ENCODE data around the gene SCYGR8. TPM values are rescaled to one million over a fixed set of nuclear protein-coding genes. Genes with fewer than 3 reads are reported as not detected.

Gene SCYGR8
- total RNA-seq, 5 donors from 2014 or later (not counting 1 experiment from before 2014, with no cell fraction given) = not detected

DNA sequence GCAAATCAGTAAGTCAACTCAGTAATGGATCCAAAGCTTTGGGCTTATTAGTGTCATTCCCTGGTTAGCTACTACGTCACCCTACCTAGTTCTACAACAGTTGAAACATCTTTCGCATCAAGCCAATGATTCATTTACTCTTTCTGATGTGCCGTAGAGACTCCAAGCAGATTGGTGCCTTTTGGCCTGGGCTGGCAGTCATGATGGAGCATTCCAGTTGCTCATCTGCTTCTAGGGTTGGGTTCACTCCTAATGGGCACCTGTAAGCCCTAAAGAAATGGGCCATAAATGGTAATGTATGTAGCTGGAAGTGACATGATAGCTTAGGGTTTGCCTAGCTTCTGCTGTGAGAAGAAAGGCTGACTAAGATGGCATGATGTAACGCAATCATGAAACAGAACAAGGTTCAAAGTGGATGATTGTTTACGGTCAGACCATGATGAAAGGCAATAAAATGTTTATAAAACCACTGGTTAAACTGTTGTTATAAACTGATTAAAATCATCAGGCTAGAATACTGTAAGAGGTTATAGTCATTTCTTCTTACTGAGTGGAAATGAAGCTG lies 47.5 kb downstream of the SCYGR8 start:
- ChIA-PET POLR2A (interaction anchor here in 1 of 2 donors (0.6 kb wide), 1 partner anchor 542 kb away, joined by 3 read pairs; no protein-coding TSS in a partner anchor), CTCF (no interaction called here)
- H3K27me3 Mint-ChIP-seq = peaks cover 0 to 7% of the 10 kb centered on the region in 2 donors
- H3K9me3 Mint-ChIP-seq = no peaks in the 10 kb centered on the region
- Histone ChIP-seq H3K36me3 (ENCODE audit: control insufficient read depth in 2 of 2, extremely low read depth in 1 of 2, insufficient read depth in 1 of 2, low read length in 1 of 2) (no peaks in the 10 kb centered on the region), H3K27ac (ENCODE audit: low read length) (no peak overlapping the region), H3K4me1 (ENCODE audit: control insufficient read depth in 1 of 2, extremely low read depth in 1 of 2, insufficient read depth in 2 of 2, low read length in 2 of 2) (no peaks in the 10 kb centered on the region), H3K9me3 (no peaks in the 10 kb centered on the region), H3K27me3 (replicated peaks in 1 of 2; ENCODE audit: control insufficient read depth in 2 of 2, extremely low read depth in 1 of 2, insufficient read depth in 2 of 2, low read length in 1 of 2) (peaks cover 0 to 4% of the 10 kb centered on the region in 2 experiments), H3K4me3 (ENCODE audit: control insufficient read depth in 1 of 2, extremely low read depth in 1 of 2, low read length in 1 of 2) (no peak overlapping the region)
- no peaks in the 10 kb centered on the region for H3K4me1 Mint-ChIP-seq
- no peak overlapping the region for H3K4me3 Mint-ChIP-seq
- WGBS (ENCODE audit: insufficient coverage) = 89% methylated on average over 3 of the region's 5 CpGs
- ATAC-seq (replicated peaks in 1 of 4) (no peak), DNase-seq (no peak)
- H3K27ac Mint-ChIP-seq = no peak overlapping the region
- no peaks in the 10 kb centered on the region for H3K36me3 Mint-ChIP-seq

Other genes with a start within 250 kb of the SCYGR8 start
- gene SCYGR2, start 147.0 kb upstream of the SCYGR8 start, total RNA-seq = not detected
- gene SCYGR3, start 131.1 kb upstream of the SCYGR8 start, total RNA-seq = not detected
- gene SCYGR4, start 128.4 kb upstream of the SCYGR8 start, total RNA-seq = not detected
- not detected for gene SCYGR5, start 79.1 kb upstream of the SCYGR8 start, total RNA-seq
- gene SLC19A3, start 27.9 kb upstream of the SCYGR8 start, total RNA-seq = under 1 TPM in 1 of 5 donors, not detected in 4; 0.15 TPM
- not detected for gene SCYGR6, start 21.1 kb upstream of the SCYGR8 start, total RNA-seq
- not detected for gene SCYGR7, start 17.6 kb upstream of the SCYGR8 start, total RNA-seq
- gene CCL20, start 67.9 kb downstream of the SCYGR8 start, total RNA-seq = 1 to 10 TPM in 3 of 5 donors, not detected in 2; 1.8 to 3.0 (median 1.9) TPM
- gene DAW1, start 125.7 kb downstream of the SCYGR8 start, total RNA-seq = not detected